Loucy (cell line): ENCODE measurements around the gene HSDL1.

Source experiments
- H2AFZ ChIP-seq: fragments of 200-600 bp; sonication (generic); 2 replicates; pipeline ENCODE4 v1.6.0; 2016; ENCODE audit warnings: antibody characterized with exemption, mild to moderate bottlenecking, low read length, moderate library complexity
- H3F3A ChIP-seq: fragments of 200-600 bp; 2 replicates; pipeline ENCODE4 v1.6.0; 2016; ENCODE audit warnings: antibody characterized with exemption, low read depth, mild to moderate bottlenecking
- H3K27me3 ChIP-seq: fragments of 200-600 bp; sonication (generic); 2 replicates; pipeline ENCODE4 v1.6.1; 2014; ENCODE audit warnings: low read length, mild to moderate bottlenecking; ENCODE audit not compliant: insufficient read depth, poor library complexity, severe bottlenecking
- H3K36me3 ChIP-seq: fragments of 200-600 bp; sonication (generic); 2 replicates; pipeline ENCODE4 v1.6.1; 2016; ENCODE audit warnings: low read length; ENCODE audit not compliant: insufficient read depth
- H3K4me1 ChIP-seq: fragments of 200-600 bp; sonication (generic); 2 replicates; pipeline ENCODE4 v1.5.1; 2014; ENCODE audit warnings: low read length, mild to moderate bottlenecking; ENCODE audit not compliant: insufficient read depth, poor library complexity, severe bottlenecking
- H3K4me2 ChIP-seq: fragments of 200-600 bp; sonication (generic); 2 replicates; pipeline ENCODE4 v1.6.0; 2014; ENCODE audit warnings: antibody characterized with exemption, low read length, low read depth, mild to moderate bottlenecking; ENCODE audit not compliant: poor library complexity, severe bottlenecking
- H3K4me3 ChIP-seq: fragments of 200-600 bp; sonication (generic); 2 replicates; pipeline ENCODE4 v1.5.1; 2014; ENCODE audit warnings: low read length, mild to moderate bottlenecking, mixed read lengths; ENCODE audit not compliant: poor library complexity, severe bottlenecking
- H3K79me2 ChIP-seq: fragments of 200-600 bp; sonication (generic); 2 replicates; pipeline ENCODE4 v1.6.1; 2014; ENCODE audit warnings: low read length; ENCODE audit not compliant: insufficient read depth
- H3K9ac ChIP-seq: fragments of 200-600 bp; sonication (generic); 2 replicates; pipeline ENCODE4 v1.6.0; 2014; ENCODE audit warnings: mild to moderate bottlenecking, low read depth, low read length, moderate library complexity; ENCODE audit not compliant: poor library complexity, severe bottlenecking
- H3K9me2 ChIP-seq: fragments of 200-600 bp; sonication (generic); replicated peaks from 2 replicates; pipeline ENCODE4 v1.6.1; 2016; ENCODE audit warnings: low read depth, low read length, mixed read lengths
- H3K9me3 ChIP-seq: fragments of 200-600 bp; sonication (generic); 2 replicates; pipeline ENCODE4 v1.6.1; 2014; ENCODE audit warnings: mild to moderate bottlenecking, antibody characterized with exemption, low read length, low read depth; ENCODE audit not compliant: insufficient read depth
- H4K20me1 ChIP-seq: fragments of 200-600 bp; sonication (generic); 2 replicates; pipeline ENCODE4 v1.6.0; 2014; ENCODE audit warnings: antibody characterized with exemption, low read length, mild to moderate bottlenecking; ENCODE audit not compliant: insufficient read depth, poor library complexity, severe bottlenecking
- EZH2phosphoT487 ChIP-seq: fragments of 200-600 bp; IDR thresholded peaks from 2 replicates; pipeline ENCODE4 v1.6.1; 2018; ENCODE audit warnings: antibody characterized with exemption, mild to moderate bottlenecking, moderate library complexity, borderline replicate concordance
- TF ChIP-seq, protein P1 (sequence below): fragments of 200-600 bp; sonication (generic); conservative IDR thresholded peaks from 2 replicates; pipeline ENCODE4 v1.5.1; 2014; ENCODE audit warnings: mild to moderate bottlenecking, antibody characterized with exemption, low read length

Gene HSDL1

DNA sequence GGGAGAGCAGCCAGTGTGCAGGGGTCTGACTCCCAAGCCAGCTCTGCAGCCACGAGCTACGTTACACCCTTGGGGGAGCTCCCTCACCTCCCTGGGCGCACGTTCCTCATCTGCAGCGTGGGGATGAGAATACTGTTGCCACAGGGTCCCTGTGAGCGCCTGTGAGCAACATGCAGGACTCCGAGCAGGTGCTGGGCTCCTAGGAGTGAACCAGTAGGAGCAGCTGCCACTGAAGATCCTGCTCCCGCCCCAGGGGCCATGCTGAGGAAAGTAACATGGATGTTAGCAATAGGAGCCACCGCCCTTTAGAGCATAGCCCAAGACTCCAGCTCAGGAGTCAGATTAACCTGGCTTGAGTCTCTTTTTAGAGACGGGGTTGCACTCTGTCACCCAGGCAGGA is 16.1 kb upstream of the HSDL1 start:
- H3K4me1 ChIP-seq = no peaks in the 10 kb centered on the region
- H3K4me2 ChIP-seq = no peak overlapping the region
- TF ChIP-seq, protein P1, sequence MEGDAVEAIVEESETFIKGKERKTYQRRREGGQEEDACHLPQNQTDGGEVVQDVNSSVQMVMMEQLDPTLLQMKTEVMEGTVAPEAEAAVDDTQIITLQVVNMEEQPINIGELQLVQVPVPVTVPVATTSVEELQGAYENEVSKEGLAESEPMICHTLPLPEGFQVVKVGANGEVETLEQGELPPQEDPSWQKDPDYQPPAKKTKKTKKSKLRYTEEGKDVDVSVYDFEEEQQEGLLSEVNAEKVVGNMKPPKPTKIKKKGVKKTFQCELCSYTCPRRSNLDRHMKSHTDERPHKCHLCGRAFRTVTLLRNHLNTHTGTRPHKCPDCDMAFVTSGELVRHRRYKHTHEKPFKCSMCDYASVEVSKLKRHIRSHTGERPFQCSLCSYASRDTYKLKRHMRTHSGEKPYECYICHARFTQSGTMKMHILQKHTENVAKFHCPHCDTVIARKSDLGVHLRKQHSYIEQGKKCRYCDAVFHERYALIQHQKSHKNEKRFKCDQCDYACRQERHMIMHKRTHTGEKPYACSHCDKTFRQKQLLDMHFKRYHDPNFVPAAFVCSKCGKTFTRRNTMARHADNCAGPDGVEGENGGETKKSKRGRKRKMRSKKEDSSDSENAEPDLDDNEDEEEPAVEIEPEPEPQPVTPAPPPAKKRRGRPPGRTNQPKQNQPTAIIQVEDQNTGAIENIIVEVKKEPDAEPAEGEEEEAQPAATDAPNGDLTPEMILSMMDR = no peak
- TF ChIP-seq EZH2phosphoT487 = no peak
- no peak overlapping the region for H2AFZ ChIP-seq
- no peaks in the 10 kb centered on the region for H3K36me3 ChIP-seq
- H3F3A ChIP-seq = no peaks in the 10 kb centered on the region
- H3K79me2 ChIP-seq = no peaks in the 10 kb centered on the region
- no peak overlapping the region for H3K9ac ChIP-seq
- H3K9me3 ChIP-seq = no peaks in the 10 kb centered on the region
- H4K20me1 ChIP-seq = no peaks in the 10 kb centered on the region
- no peaks in the 10 kb centered on the region for H3K27me3 ChIP-seq
- H3K9me2 ChIP-seq = no peaks in the 10 kb centered on the region
- no peak overlapping the region for H3K4me3 ChIP-seq

DNA sequence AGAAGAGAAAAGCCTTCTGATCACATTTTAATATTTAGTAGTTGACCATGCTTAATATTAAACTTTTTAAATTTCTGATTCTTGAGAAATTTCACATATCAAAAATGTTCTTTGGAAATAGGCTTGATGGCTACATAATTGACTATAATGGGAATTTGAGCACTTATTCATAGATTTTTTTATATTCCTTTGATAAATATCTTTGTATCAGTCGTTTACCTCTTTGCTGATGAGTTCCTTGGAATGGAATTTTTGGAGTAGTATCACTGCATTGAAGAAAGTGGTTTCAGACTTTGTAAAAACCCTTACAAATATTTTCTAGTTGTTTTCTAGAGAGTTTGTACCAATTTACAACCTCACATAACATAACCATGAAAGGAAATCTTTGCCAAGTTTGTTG is 14.8 kb upstream of the HSDL1 start:
- Histone ChIP-seq H3K4me2 (no peak overlapping the region), H3K9me3 (no peaks in the 10 kb centered on the region), H3K79me2 (no peaks in the 10 kb centered on the region), H4K20me1 (no peaks in the 10 kb centered on the region), H3K27me3 (no peaks in the 10 kb centered on the region), H2AFZ (no peak overlapping the region), H3K4me3 (no peak overlapping the region), H3K36me3 (no peaks in the 10 kb centered on the region), H3F3A (no peaks in the 10 kb centered on the region), H3K9ac (no peak overlapping the region), H3K4me1 (no peaks in the 10 kb centered on the region), H3K9me2 (no peaks in the 10 kb centered on the region)
- no peak for TF ChIP-seq EZH2phosphoT487
- TF ChIP-seq, protein P1 = no peak

- Histone ChIP-seq H3K9me2 (no peaks in the 10 kb centered on the region), H3F3A (no peaks in the 10 kb centered on the region), H3K9me3 (no peaks in the 10 kb centered on the region), H3K4me1 (no peaks in the 10 kb centered on the region), H3K9ac (no peak overlapping the region), H3K27me3 (no peaks in the 10 kb centered on the region), H3K79me2 (no peaks in the 10 kb centered on the region), H3K36me3 (no peaks in the 10 kb centered on the region), H3K4me2 (no peak overlapping the region), H3K4me3 (no peak overlapping the region), H2AFZ (no peak overlapping the region), H4K20me1 (no peaks in the 10 kb centered on the region)
- TF ChIP-seq, protein P1 = no peak
- TF ChIP-seq EZH2phosphoT487 = no peak
These were observed 14.0 kb upstream of the HSDL1 start for GRCh38 chr16:84159007-84159406.
